ENCODE measurements around the gene QSER1. TPM values are rescaled to one million over a fixed set of nuclear protein-coding genes. Genes with fewer than 3 reads are reported as not detected.

Gene QSER1
- total and polyA plus RNA-seq, 9 of the 15 experiments (the other 6 are each of a cell fraction or from before 2014, with no cell fraction given) = 5.8 to 33.6 (median 22.3) TPM

DNA sequence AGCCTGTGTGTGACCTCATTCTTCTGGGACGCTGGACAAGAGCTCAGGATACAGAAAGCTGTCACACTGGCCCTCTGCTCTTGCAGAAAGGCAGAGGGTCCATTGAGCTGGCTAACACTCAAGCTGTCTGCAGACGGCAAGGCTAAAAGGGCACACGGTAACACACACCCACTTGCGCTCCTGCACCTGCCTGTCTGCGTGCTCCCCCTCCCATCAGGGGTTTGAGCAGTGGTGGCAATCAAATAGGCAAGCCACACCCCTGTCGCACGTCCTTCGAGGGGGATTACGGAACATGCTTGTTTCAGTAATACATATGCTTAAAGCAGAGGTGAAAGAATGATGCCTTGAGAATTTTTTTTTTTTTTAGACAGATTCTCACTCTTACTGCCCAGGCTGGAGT is 7.1 kb upstream of the QSER1 start:
- Histone ChIP-seq H3K9ac (ENCODE audit: insufficient read depth in 1 of 2, low read depth in 2 of 2, low read length in 2 of 2) (no peak overlapping the region), H3K27ac (ENCODE audit: extremely low read depth, low read depth, low read length) (no peak overlapping the region), H3K4me2 (ENCODE audit: insufficient read depth, low read length) (no peak overlapping the region), H2AFZ (ENCODE audit: low read depth, low read length) (0 out of 2 replicates have a peak overlapping the region, but pooled peaks have one; percentile 44), H3K4me3 (no peak overlapping the region), H3K27me3 (ENCODE audit: control insufficient read depth in 2 of 2, insufficient read depth in 2 of 2, low read length in 2 of 2) (peaks cover 0 to 6% of the 10 kb centered on the region in 2 experiments; a peak in 2 of 5 replicates), H3K36me3 (ENCODE audit: control insufficient read depth, insufficient read depth, low read length) (no peaks in the 10 kb centered on the region), H3K9me1 (ENCODE audit: control insufficient read depth, insufficient read depth, low read length) (no peaks in the 10 kb centered on the region), H4K20me1 (replicated peaks; ENCODE audit: control insufficient read depth, insufficient read depth, low read length) (no peaks in the 10 kb centered on the region), H3K4me1 (replicated peaks in 1 of 2; ENCODE audit: control insufficient read depth in 2 of 2, insufficient read depth in 2 of 2, low read length in 2 of 2) (no peaks in the 10 kb centered on the region), H3K79me2 (ENCODE audit: control insufficient read depth, insufficient read depth, low read length) (no peaks in the 10 kb centered on the region), H3K9me3 (replicated peaks; ENCODE audit: control insufficient read depth, insufficient read depth, low read depth, low read length) (no peaks in the 10 kb centered on the region)
- TF ChIP-seq, protein P1, sequence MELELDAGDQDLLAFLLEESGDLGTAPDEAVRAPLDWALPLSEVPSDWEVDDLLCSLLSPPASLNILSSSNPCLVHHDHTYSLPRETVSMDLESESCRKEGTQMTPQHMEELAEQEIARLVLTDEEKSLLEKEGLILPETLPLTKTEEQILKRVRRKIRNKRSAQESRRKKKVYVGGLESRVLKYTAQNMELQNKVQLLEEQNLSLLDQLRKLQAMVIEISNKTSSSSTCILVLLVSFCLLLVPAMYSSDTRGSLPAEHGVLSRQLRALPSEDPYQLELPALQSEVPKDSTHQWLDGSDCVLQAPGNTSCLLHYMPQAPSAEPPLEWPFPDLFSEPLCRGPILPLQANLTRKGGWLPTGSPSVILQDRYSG (tag; conservative IDR thresholded peaks at IDR 0.05; ENCODE audit: low read depth) = no peak
- TF ChIP-seq MED1 (CRISPR knock-in tag; IDR thresholded peaks at IDR 0.05; ENCODE audit: borderline replicate concordance) (no peak), CREBBP (IDR thresholded peaks at IDR 0.05; ENCODE audit: low read depth, low read length) (no peak), PTTG1 (tag; IDR thresholded peaks at IDR 0.05; ENCODE audit: low read depth) (no peak), ZNF707 (CRISPR knock-in tag; conservative IDR thresholded peaks at IDR 0.05) (no peak), FOXM1 (IDR thresholded peaks at IDR 0.05; ENCODE audit: low read depth) (no peak), FOXM1 (CRISPR knock-in tag; IDR thresholded peaks at IDR 0.05; ENCODE audit: low read depth) (no peak), FOS (IDR thresholded peaks at IDR 0.05; ENCODE audit: extremely low read depth, insufficient read length) (no peak), SRF (CRISPR knock-in tag; IDR thresholded peaks at IDR 0.05) (no peak), CEBPB (tag; IDR thresholded peaks at IDR 0.05) (no peak)
- TF ChIP-seq, protein P2, sequence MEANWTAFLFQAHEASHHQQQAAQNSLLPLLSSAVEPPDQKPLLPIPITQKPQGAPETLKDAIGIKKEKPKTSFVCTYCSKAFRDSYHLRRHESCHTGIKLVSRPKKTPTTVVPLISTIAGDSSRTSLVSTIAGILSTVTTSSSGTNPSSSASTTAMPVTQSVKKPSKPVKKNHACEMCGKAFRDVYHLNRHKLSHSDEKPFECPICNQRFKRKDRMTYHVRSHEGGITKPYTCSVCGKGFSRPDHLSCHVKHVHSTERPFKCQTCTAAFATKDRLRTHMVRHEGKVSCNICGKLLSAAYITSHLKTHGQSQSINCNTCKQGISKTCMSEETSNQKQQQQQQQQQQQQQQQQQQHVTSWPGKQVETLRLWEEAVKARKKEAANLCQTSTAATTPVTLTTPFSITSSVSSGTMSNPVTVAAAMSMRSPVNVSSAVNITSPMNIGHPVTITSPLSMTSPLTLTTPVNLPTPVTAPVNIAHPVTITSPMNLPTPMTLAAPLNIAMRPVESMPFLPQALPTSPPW (CRISPR knock-in tag; IDR thresholded peaks at IDR 0.05) = no peak
- TF ChIP-seq, protein P3, sequence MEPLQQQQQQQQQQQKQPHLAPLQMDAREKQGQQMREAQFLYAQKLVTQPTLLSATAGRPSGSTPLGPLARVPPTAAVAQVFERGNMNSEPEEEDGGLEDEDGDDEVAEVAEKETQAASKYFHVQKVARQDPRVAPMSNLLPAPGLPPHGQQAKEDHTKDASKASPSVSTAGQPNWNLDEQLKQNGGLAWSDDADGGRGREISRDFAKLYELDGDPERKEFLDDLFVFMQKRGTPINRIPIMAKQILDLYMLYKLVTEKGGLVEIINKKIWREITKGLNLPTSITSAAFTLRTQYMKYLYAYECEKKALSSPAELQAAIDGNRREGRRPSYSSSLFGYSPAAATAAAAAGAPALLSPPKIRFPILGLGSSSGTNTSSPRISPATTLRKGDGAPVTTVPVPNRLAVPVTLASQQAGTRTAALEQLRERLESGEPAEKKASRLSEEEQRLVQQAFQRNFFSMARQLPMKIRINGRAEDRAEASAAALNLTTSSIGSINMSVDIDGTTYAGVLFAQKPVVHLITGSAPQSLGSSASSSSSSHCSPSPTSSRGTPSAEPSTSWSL (CRISPR knock-in tag; IDR thresholded peaks at IDR 0.05; ENCODE audit: borderline replicate concordance) = no peak
- TF ChIP-seq, protein P4, sequence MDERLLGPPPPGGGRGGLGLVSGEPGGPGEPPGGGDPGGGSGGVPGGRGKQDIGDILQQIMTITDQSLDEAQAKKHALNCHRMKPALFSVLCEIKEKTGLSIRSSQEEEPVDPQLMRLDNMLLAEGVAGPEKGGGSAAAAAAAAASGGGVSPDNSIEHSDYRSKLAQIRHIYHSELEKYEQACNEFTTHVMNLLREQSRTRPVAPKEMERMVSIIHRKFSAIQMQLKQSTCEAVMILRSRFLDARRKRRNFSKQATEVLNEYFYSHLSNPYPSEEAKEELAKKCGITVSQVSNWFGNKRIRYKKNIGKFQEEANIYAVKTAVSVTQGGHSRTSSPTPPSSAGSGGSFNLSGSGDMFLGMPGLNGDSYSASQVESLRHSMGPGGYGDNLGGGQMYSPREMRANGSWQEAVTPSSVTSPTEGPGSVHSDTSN (CRISPR knock-in tag; IDR thresholded peaks at IDR 0.05; ENCODE audit: low read depth) = no peak
- TF ChIP-seq, protein P4 (tag; conservative IDR thresholded peaks at IDR 0.05; ENCODE audit: low read depth) = no peak
- CTCF ChIA-PET (ENCODE audit: low intra/inter-chr PET ratio) = interaction anchor here (1.3 kb wide), 1 partner anchor 180 kb away, joined by 7 read pairs; no protein-coding TSS in a partner anchor
- 30% methylated on average over 9 of the region's 9 CpGs for WGBS (ENCODE audit: insufficient coverage, low coverage, missing lambda C conversion rate)
- DNase-seq (ENCODE audit: extremely low read depth in 1 of 4, low spot score in 3 of 4) (no peak), FAIRE-seq (no peak), ATAC-seq (peak; percentile 42; the same call in 1 of the 3 replicates)
- POLR2A ChIA-PET = interaction anchor here (1.4 kb wide), 1 partner anchor 9 kb away, joined by 4 read pairs; no protein-coding TSS in a partner anchor
- BruUV-seq (replicated peaks) = no TSS peak
- intact Hi-C loops (cut with micrococcal nuclease) (loop anchor here (10.0 kb wide), 1 partner anchor 79 kb away; no protein-coding TSS in a partner anchor), in situ Hi-C loops (cut with MboI) (no loop called here)
